ENCODE measurements around the gene PTPRC.

Gene PTPRC

DNA sequence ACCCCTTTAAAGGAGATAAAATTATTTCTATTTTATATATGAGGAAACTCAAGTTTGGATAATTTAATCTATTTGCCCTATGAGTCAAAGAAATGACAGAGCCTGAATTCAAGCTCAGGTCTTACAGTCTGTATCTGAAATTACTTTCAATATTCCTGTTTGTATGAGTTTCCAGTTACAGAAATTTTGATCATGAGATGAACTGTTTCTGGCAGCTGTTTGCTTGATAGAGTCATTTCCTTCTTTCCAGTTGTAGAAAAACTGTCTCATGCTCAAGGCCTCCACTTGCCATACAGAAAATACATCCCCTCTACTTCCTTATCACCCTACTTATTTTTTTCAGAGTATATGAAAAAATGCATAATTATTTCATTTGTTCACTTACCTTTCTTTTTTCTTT is 87.6 kb downstream of the PTPRC start:
- Histone ChIP-seq H3K4me1 (ENCODE audit: insufficient read depth, low read length, severe bottlenecking) (no peaks in the 10 kb centered on the region), H4K20me1 (ENCODE audit: insufficient read depth, low read length) (no peaks in the 10 kb centered on the region), H3F3A (ENCODE audit: insufficient read depth, low read length) (no peaks in the 10 kb centered on the region), H3K36me3 (ENCODE audit: insufficient read depth, low read length) (peaks cover 85% of the 10 kb centered on the region), H3K9ac (ENCODE audit: low read length) (no peak overlapping the region), H3K9me3 (ENCODE audit: low read length) (no peaks in the 10 kb centered on the region), H3K27ac (ENCODE audit: low read depth, low read length, poor library complexity, severe bottlenecking) (no peak overlapping the region), H3K4me3 (ENCODE audit: low read depth, low read length, poor library complexity, severe bottlenecking) (no peak overlapping the region), H3K79me2 (ENCODE audit: insufficient read depth, low read length) (no peaks in the 10 kb centered on the region; the same call in 1 of the 2 replicates), H3K27me3 (ENCODE audit: insufficient read depth, low read length) (no peaks in the 10 kb centered on the region), H3K9me2 (ENCODE audit: low read depth, low read length) (no peaks in the 10 kb centered on the region), H3K4me2 (ENCODE audit: low read length) (no peak overlapping the region), H2AFZ (ENCODE audit: low read length) (no peak overlapping the region)
- TF ChIP-seq EZH2 (IDR thresholded peaks at IDR 0.05; ENCODE audit: borderline replicate concordance, low read length), result no peak
- TF ChIP-seq, protein P1, sequence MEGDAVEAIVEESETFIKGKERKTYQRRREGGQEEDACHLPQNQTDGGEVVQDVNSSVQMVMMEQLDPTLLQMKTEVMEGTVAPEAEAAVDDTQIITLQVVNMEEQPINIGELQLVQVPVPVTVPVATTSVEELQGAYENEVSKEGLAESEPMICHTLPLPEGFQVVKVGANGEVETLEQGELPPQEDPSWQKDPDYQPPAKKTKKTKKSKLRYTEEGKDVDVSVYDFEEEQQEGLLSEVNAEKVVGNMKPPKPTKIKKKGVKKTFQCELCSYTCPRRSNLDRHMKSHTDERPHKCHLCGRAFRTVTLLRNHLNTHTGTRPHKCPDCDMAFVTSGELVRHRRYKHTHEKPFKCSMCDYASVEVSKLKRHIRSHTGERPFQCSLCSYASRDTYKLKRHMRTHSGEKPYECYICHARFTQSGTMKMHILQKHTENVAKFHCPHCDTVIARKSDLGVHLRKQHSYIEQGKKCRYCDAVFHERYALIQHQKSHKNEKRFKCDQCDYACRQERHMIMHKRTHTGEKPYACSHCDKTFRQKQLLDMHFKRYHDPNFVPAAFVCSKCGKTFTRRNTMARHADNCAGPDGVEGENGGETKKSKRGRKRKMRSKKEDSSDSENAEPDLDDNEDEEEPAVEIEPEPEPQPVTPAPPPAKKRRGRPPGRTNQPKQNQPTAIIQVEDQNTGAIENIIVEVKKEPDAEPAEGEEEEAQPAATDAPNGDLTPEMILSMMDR (IDR thresholded peaks at IDR 0.05; ENCODE audit: low read length), result no peak

DNA sequence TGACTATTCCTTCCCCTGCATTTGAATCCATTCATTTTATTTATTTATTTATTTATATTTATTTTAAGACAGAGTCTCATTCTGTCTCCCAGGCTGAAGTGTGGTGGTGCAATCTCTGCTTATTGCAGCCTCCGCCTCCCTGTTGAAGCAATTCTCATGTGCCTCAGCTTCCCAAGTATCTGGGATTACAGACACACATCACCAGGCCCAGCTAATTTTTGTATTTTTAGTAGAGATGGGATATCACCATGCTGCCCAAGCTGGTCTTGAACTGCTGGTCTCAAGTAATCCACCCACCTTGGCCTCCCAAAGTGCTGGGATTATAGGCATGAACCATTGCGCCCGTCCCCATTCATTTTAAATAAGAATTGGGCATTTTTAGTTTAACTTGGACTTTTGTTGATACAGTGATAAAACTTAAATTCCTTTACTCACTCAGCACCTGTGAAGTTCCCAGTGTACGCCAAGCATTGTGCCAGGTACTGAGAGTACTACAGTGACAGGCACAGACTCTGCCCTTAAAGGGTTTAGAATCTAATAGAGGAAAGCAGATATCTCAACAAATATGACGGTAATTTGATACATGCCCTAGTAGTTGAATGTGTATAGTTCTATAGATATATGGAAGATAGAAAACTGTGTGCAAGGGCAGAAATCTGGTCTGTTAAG is 90.5 kb downstream of the PTPRC start:
- H3K9me2 ChIP-seq (ENCODE audit: low read depth, low read length), result no peaks in the 10 kb centered on the region

DNA sequence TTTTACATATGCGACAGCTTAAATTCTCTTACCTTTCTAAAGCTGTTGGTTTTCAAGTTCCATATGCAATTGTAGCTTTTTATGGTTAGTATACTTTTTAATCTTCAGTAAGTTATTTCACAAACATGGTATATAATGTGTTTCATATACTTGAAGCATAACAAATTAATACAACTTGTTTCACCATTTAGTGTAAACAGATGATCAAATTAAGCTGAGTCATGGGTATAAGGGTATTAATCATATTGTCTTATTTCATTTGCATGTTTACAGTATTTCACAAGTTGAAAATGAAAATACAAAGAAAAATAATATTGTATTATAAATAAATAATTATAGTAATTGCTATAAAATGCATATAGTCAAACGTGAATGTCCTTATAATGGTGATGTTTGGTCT is 92.1 kb downstream of the PTPRC start:
- Histone ChIP-seq H3K27me3 (ENCODE audit: insufficient read depth, low read length) (no peaks in the 10 kb centered on the region), H3K27ac (ENCODE audit: low read depth, low read length, poor library complexity, severe bottlenecking) (no peak overlapping the region), H3K36me3 (ENCODE audit: insufficient read depth, low read length) (peaks cover 96% of the 10 kb centered on the region), H3F3A (ENCODE audit: insufficient read depth, low read length) (no peaks in the 10 kb centered on the region), H3K4me2 (ENCODE audit: low read length) (no peak overlapping the region), H3K9ac (ENCODE audit: low read length) (no peak overlapping the region), H3K9me2 (ENCODE audit: low read depth, low read length) (no peaks in the 10 kb centered on the region), H4K20me1 (ENCODE audit: insufficient read depth, low read length) (no peaks in the 10 kb centered on the region), H2AFZ (ENCODE audit: low read length) (no peak overlapping the region), H3K9me3 (ENCODE audit: low read length) (no peaks in the 10 kb centered on the region; the same call in 1 of the 2 replicates), H3K4me3 (ENCODE audit: low read depth, low read length, poor library complexity, severe bottlenecking) (no peak overlapping the region), H3K4me1 (ENCODE audit: insufficient read depth, low read length, severe bottlenecking) (no peaks in the 10 kb centered on the region), H3K79me2 (ENCODE audit: insufficient read depth, low read length) (no peaks in the 10 kb centered on the region)
- no peak for TF ChIP-seq EZH2 (IDR thresholded peaks at IDR 0.05; ENCODE audit: borderline replicate concordance, low read length)
- TF ChIP-seq, protein P1 (IDR thresholded peaks at IDR 0.05; ENCODE audit: low read length), result no peak

More for the DNA sequence above, 90.5 kb downstream of the PTPRC start:
- H3K9me3 ChIP-seq (ENCODE audit: low read length), result no peaks in the 10 kb centered on the region
- H3K4me2 ChIP-seq (ENCODE audit: low read length), result no peak overlapping the region
- H3K79me2 ChIP-seq (ENCODE audit: insufficient read depth, low read length), result no peaks in the 10 kb centered on the region
- no peak overlapping the region for H3K27ac ChIP-seq (ENCODE audit: low read depth, low read length, poor library complexity, severe bottlenecking)
- no peaks in the 10 kb centered on the region for H3F3A ChIP-seq (ENCODE audit: insufficient read depth, low read length)
- H4K20me1 ChIP-seq (ENCODE audit: insufficient read depth, low read length), result no peaks in the 10 kb centered on the region
- H3K9ac ChIP-seq (ENCODE audit: low read length), result no peak overlapping the region
- no peaks in the 10 kb centered on the region for H3K4me1 ChIP-seq (ENCODE audit: insufficient read depth, low read length, severe bottlenecking)
- H3K27me3 ChIP-seq (ENCODE audit: insufficient read depth, low read length), result no peaks in the 10 kb centered on the region
- H2AFZ ChIP-seq (ENCODE audit: low read length), result no peak overlapping the region
- peaks cover 98% of the 10 kb centered on the region for H3K36me3 ChIP-seq (ENCODE audit: insufficient read depth, low read length)
- no peak for TF ChIP-seq EZH2 (IDR thresholded peaks at IDR 0.05; ENCODE audit: borderline replicate concordance, low read length)
- TF ChIP-seq, protein P1 (IDR thresholded peaks at IDR 0.05; ENCODE audit: low read length), result no peak
- H3K4me3 ChIP-seq (ENCODE audit: low read depth, low read length, poor library complexity, severe bottlenecking), result no peak overlapping the region

Measured in OCI-LY1 (cell line).